ACC112 (cell line): ENCODE results near the gene NAT16.
A peak's percentile ranks its signal among the peaks of the same experiment; 100 is the strongest.

ENCODE experiments used
- H2AFZ ChIP-seq: fragments of 200-600 bp; sonication (generic); one replicate; pipeline ENCODE4 v1.6.0; 2017; ENCODE audit warnings: antibody characterized with exemption, low read length; ENCODE audit not compliant: unreplicated experiment
- H3K27ac ChIP-seq: fragments of 200-600 bp; sonication (generic); 2 replicates; pipeline ENCODE4 v1.5.1; 2014; ENCODE audit warnings: low read depth, mild to moderate bottlenecking, antibody characterized with exemption, low read length, moderate library complexity
- H3K27me3 ChIP-seq: fragments of 200-600 bp; sonication (generic); 2 replicates; pipeline ENCODE4 v1.6.1; 2014; ENCODE audit warnings: mild to moderate bottlenecking, antibody characterized with exemption, low read length, moderate library complexity, mixed read lengths; ENCODE audit not compliant: insufficient read depth
- H3K36me3 ChIP-seq: fragments of 200-600 bp; sonication (generic); 2 replicates; pipeline ENCODE4 v1.6.1; 2016; ENCODE audit warnings: mild to moderate bottlenecking, antibody characterized with exemption, low read length, moderate library complexity, mixed read lengths; ENCODE audit not compliant: insufficient read depth
- H3K4me1 ChIP-seq: fragments of 200-600 bp; sonication (generic); one replicate; pipeline ENCODE4 v1.6.1; 2016; ENCODE audit warnings: low read length, mixed read lengths; ENCODE audit not compliant: insufficient read depth, unreplicated experiment, control insufficient read depth
- H3K4me3 ChIP-seq: fragments of 200-600 bp; sonication (generic); 2 replicates; pipeline ENCODE4 v1.5.1; 2014; ENCODE audit warnings: mild to moderate bottlenecking, low read depth, low read length
- H3K79me2 ChIP-seq: fragments of 200-600 bp; sonication (generic); one replicate; pipeline ENCODE4 v1.6.0; 2016; ENCODE audit warnings: low read length; ENCODE audit not compliant: control insufficient read depth, unreplicated experiment, insufficient read depth

Gene NAT16

DNA sequence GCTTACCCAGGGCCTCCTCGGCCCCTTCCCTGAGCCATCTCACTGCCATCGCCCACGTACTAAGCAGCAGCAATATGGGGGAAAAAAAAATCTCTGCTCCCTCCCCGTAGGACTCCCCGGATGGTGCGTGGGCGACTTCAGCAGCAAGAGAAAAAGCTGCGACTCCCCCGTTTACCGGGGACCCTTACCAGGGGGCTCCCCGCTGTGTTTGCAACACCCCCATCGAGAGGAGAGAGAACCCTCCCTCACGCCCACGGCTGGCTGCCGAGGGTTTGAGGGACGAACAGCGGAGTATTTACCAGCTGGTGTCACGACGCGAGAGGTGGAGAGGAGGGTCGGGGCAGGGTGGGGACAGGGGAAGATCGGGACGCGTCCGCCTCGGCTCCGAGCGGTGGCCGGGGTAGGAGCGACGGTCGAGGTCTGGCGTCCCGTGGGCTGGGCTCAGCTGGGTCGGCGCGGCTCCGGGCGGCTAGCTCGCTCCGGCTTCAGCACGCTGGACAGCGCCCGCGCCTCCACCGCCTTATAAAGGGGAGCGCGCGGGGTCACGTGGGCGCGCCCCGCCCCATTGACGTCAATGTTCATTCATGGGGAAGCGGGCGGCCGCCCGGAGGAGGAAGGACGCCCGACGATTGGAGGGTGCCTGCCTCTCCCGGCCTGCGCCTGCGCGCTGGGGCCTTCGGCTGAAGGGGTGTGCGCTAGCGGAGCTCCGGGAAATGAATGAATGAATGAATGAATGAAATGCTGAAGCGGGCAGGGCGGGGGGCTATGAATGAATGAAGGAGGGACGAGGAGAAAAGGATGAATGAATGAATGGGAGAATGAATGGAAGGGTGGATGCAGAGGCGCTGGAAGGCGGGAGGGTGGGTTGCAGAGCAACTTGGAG is 14.8 kb downstream of the NAT16 start, which contains the start of gene VGF:
Gene VGF, minus strand, starts transcription at position 495 of the 883 bp plus-strand sequence. CDS start 726 bp downstream, outside the sequence.
- no peaks in the 10 kb centered on the region for H3K36me3 ChIP-seq
- peak within 1 kb of the TSS; percentile 80 for H3K4me3 ChIP-seq
- H3K79me2 ChIP-seq, result no peaks in the 10 kb centered on the region
- peaks cover 54% of the 10 kb centered on the region for H3K4me1 ChIP-seq
- peaks cover 38% of the 10 kb centered on the region for H3K27me3 ChIP-seq
- H3K27ac ChIP-seq, result no peak within 1 kb of the TSS
- peak within 1 kb of the TSS; percentile 69 for H2AFZ ChIP-seq

- peaks cover 33% of the 10 kb centered on the region for H3K27me3 ChIP-seq
- no peaks in the 10 kb centered on the region for H3K79me2 ChIP-seq
- peaks cover 54% of the 10 kb centered on the region for H3K4me1 ChIP-seq
- H3K27ac ChIP-seq, result no peak overlapping the region
- H2AFZ ChIP-seq, result no peak overlapping the region
- H3K36me3 ChIP-seq, result no peaks in the 10 kb centered on the region
- peak overlapping the region; percentile 80 for H3K4me3 ChIP-seq
These were observed 15.8 kb downstream of the NAT16 start for GRCh38 chr7:101164071-101164840.

DNA sequence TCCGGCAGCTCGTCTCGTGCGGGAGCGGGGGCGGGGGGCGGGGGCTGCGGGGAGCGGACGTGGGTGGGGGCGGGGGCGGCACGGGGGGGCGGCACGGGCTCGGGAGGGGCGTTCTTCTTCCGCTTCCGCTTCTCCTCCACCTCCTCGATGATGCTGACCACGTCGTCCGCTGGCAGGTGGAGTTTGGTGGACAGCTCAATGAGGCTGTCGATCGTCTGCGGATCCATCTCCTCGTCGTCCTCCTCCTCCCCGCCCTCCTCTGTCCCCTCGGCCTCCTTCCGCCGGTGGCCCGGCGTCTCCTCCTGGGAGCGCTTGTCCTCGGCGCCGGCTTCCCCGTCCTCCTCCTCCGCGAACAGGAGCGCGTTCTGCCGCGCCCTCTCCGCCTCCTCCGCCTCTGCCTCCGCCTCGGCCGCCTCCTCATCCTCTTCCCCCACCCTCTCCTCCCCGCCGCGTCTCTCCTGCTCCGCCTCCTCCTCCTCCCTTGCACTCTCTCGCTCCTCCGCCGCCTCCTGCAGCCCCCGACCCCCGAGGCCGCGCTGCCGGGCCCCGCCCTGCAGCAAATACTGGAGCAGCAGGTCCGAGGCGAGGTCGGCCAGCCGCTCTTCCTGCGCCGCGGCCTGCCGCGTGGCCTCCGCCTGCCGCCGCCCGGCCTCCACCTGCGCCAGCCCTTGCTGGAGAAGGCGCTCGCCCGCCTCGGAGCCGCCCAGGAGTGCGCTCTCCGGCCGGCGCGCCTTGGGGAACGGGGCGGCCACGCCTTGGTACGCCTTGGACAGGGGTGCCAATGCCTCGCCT is 16.6 kb downstream of the NAT16 start:
- Histone ChIP-seq H3K27me3 (peaks cover 33% of the 10 kb centered on the region), H3K4me1 (peaks cover 51% of the 10 kb centered on the region), H3K36me3 (no peaks in the 10 kb centered on the region), H3K4me3 (peak overlapping the region; percentile 80), H2AFZ (no peak overlapping the region), H3K79me2 (no peaks in the 10 kb centered on the region), H3K27ac (no peak overlapping the region)

GRCh38 chr7:101162551-101163278 is 17.4 kb downstream of the NAT16 start:
- Histone ChIP-seq H2AFZ (no peak overlapping the region), H3K27ac (no peak overlapping the region), H3K36me3 (no peaks in the 10 kb centered on the region), H3K79me2 (no peaks in the 10 kb centered on the region), H3K4me1 (peaks cover 44% of the 10 kb centered on the region), H3K27me3 (peaks cover 28% of the 10 kb centered on the region), H3K4me3 (peak overlapping the region; percentile 77)

DNA sequence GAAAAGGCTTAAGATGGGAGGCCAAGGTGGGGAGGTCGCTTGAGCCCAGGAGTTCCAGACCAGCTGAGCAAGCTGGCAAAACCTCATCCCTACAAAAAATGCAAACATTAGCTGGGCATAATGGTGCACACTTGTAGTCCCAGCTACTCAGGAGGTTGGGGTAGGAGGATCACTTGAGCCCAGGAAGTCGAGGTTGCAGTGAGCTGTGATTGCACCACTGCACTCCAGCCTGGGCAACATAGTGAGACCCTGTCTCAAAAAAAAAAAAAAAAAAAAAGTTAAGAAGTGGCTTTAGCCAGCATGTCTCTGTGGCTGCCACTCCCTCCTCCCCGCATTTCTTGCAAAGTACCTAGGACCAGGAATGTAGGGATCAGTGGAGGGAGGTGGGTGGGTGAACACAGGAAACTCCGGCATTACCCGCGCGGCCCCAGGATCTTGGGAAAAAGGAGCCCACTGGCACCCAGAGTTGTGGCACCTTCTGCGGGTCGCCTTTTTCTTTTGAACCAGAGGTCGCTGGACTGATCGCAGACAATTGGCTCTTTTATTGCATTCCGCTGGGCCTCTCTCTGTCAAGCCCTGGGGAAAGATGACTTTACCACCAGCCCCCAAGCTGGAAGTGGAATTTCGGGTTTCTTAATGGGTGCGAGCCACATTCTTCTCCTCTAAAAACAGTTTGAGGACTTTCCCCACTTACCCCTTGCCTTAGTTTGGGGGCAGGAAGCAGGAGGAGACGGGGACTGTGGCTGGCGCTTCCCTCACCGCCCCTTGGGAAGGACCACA is 18.2 kb downstream of the NAT16 start:
- Histone ChIP-seq H3K27ac (no peak overlapping the region), H3K27me3 (peaks cover 20% of the 10 kb centered on the region), H3K4me1 (peaks cover 36% of the 10 kb centered on the region), H3K79me2 (no peaks in the 10 kb centered on the region), H3K4me3 (0 out of 2 replicates have a peak overlapping the region, but pooled peaks have one; percentile 77), H3K36me3 (0 out of 2 replicates have a peak, but pooled peaks cover 3% of the 10 kb centered on the region), H2AFZ (no peak overlapping the region)

- no peak overlapping the region for H3K27ac ChIP-seq
- H3K36me3 ChIP-seq, result 0 out of 2 replicates have a peak, but pooled peaks cover 3% of the 10 kb centered on the region
- no peak overlapping the region for H2AFZ ChIP-seq
- peaks cover 28% of the 10 kb centered on the region for H3K4me1 ChIP-seq
- H3K27me3 ChIP-seq, result peaks cover 12% of the 10 kb centered on the region
- H3K4me3 ChIP-seq, result no peak overlapping the region
- H3K79me2 ChIP-seq, result peaks cover 3% of the 10 kb centered on the region
These were observed 19.2 kb downstream of the NAT16 start for GRCh38 chr7:101160910-101161309.

DNA sequence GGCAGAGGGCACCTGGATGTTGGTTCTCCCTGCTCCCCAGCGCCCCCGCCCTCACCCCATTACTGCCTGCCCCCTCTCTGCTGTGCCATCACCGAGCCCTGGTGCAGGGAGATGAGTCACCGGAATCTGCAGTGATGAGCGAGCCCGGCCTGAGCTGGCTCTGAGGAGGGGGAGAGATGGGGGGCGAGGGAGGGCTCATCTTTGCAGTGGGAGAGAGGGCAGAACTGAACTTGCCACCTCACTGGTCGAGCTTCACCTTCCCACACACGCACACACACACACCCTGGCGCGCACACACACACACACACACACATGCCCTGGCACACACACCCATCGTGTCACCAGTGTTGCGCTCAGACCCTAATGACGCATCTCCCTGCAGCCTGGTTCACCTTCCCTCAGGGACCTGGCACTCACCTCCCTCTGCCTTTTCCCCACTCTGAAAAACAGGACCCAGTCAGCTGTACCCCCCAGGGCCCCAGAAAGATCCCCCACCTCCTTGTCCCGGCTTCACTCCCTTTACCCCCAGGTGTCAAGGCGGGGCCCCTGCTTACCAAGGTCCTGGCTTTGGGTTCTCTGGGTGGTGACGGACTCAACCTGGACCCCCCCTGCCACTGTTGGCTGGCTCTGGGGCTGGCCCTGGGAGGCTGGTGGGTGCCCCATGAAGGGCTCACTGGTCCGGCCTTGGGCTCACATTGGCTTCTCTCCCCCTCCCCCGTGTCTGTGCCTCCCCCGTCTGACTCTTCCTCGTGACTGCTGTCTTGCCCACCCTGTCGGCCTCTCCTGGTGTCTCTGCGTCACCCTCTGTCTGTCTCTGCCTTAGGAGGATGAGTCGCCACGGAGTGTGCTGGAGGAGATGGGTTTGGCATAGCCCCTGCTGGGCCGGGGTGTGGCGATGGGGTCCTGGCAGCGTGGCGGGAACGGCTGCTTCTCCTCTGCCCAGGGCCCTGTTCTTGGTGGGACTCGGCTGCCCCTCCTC is 20.1 kb downstream of the NAT16 start:
- H3K27me3 ChIP-seq, result peaks cover 6% of the 10 kb centered on the region
- no peak overlapping the region for H2AFZ ChIP-seq
- H3K36me3 ChIP-seq, result 0 out of 2 replicates have a peak, but pooled peaks cover 3% of the 10 kb centered on the region
- H3K4me3 ChIP-seq, result no peak overlapping the region
- H3K79me2 ChIP-seq, result peaks cover 12% of the 10 kb centered on the region
- peaks cover 30% of the 10 kb centered on the region for H3K4me1 ChIP-seq
- H3K27ac ChIP-seq, result peak overlapping the region; percentile 66

DNA sequence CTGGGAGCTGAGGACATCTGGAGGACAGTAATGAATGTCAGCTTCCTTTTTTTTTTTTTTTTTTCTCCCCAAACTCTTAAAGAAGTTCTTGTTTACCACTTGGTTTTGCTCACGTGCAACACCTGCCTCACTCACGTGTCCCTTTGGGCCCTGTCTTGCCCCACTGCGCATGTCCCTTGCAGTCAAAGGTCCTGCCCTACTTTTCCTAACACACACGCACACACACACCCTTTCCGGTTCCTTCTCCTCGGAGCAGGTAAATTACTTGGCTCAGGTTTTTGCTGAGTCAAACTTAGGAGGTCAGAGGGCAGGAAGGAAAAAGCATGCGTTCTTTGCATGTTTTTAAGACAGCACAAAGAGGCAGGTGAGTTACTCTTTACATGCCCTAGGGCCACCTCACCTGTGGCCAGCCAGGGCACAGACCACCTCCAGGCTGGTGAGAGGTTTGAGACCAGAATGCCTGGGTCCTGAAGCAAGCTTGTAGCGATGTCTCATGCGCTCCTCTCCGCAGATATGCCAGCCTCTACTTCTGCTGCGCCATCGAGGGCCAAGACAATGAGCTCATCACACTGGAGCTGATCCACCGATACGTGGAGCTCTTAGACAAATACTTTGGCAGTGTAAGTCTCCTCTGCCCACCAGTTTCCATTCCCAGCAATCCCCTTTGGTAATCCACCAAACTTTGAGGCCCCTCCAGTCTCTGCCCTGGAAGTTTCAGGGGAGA is 23.1 kb downstream of the NAT16 start:
- H3K4me1 ChIP-seq, result peaks cover 25% of the 10 kb centered on the region
- no peak overlapping the region for H3K27ac ChIP-seq
- H3K79me2 ChIP-seq, result peaks cover 18% of the 10 kb centered on the region
- no peak overlapping the region for H2AFZ ChIP-seq
- H3K36me3 ChIP-seq, result 0 out of 2 replicates have a peak, but pooled peaks cover 3% of the 10 kb centered on the region
- no peak overlapping the region for H3K4me3 ChIP-seq
- no peaks in the 10 kb centered on the region for H3K27me3 ChIP-seq
